Peyer's patch (tissue), 4 donors: ENCODE data around the gene SLK.

Source experiments
- POLR2A ChIP-seq, 2 donors: fragments of 450-650 bp; IDR thresholded peaks; one replicate each; pipeline ENCODE4 v1.5.1; 2017; ENCODE audit warnings: antibody characterized with exemption in 2 of 2, mild to moderate bottlenecking in 2 of 2, moderate library complexity in 2 of 2
- TF ChIP-seq, protein P1 (sequence below), 6 experiments: fragments of 450-650 bp in 4 of 6; fragments of 200-600 bp in 2 of 6; sonication (generic) in 1 of 6; IDR thresholded peaks; one replicate each; pipeline ENCODE4 v1.5.1; 2017 to 2019; ENCODE audit warnings: antibody characterized with exemption in 6 of 6, mild to moderate bottlenecking in 3 of 6, moderate library complexity in 1 of 6

DNA sequence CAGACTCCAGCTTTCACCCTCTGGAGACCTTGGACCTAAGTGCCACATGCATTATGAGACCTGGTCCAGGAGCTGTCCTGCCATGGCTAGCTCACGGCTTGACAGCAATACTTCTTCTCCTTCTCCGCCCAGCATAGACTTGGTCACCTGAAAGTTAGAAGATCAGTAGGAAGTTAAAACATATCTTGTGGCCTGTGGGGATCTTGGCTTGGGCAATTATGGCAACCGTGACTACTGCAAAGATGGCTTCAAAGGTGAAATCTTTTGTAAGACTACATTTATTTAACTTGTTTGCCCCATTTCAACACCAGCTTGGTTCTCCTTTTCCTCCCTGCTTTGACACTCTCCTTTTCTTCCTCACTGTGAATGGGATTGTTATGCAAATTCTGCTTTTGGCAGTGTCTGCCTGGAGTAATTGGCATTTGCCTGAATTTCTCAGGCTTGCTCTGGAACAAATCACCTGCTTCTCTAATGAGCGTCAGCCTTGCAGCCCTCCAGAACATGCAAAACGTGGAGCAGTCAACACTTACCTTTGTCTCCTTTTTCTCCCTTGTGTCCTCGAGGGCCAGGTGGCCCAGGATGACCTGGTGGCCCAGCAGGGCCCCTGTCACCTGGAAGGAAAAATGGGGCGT lies 65.3 kb downstream of the SLK start:
- TF ChIP-seq, protein P1, sequence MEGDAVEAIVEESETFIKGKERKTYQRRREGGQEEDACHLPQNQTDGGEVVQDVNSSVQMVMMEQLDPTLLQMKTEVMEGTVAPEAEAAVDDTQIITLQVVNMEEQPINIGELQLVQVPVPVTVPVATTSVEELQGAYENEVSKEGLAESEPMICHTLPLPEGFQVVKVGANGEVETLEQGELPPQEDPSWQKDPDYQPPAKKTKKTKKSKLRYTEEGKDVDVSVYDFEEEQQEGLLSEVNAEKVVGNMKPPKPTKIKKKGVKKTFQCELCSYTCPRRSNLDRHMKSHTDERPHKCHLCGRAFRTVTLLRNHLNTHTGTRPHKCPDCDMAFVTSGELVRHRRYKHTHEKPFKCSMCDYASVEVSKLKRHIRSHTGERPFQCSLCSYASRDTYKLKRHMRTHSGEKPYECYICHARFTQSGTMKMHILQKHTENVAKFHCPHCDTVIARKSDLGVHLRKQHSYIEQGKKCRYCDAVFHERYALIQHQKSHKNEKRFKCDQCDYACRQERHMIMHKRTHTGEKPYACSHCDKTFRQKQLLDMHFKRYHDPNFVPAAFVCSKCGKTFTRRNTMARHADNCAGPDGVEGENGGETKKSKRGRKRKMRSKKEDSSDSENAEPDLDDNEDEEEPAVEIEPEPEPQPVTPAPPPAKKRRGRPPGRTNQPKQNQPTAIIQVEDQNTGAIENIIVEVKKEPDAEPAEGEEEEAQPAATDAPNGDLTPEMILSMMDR (IDR thresholded peaks at IDR 0.05), result no peak
- no peak for TF ChIP-seq POLR2A (IDR thresholded peaks at IDR 0.05)
